ENCODE results near the gene DUSP28.

The DUSP28 gene

GRCh38 chr2:240573516-240574385, 13.6 kb downstream of the DUSP28 start:
- no peak for DNase-seq

- DNase-seq = no peak
Measured at GRCh38 chr2:240574386-240575100, 14.4 kb downstream of the DUSP28 start.

- DNase-seq = no peak
Measured at GRCh38 chr2:240575101-240575965, 15.2 kb downstream of the DUSP28 start.

- DNase-seq = no peak
Measured at GRCh38 chr2:240576036-240576435, 15.9 kb downstream of the DUSP28 start.

DNA sequence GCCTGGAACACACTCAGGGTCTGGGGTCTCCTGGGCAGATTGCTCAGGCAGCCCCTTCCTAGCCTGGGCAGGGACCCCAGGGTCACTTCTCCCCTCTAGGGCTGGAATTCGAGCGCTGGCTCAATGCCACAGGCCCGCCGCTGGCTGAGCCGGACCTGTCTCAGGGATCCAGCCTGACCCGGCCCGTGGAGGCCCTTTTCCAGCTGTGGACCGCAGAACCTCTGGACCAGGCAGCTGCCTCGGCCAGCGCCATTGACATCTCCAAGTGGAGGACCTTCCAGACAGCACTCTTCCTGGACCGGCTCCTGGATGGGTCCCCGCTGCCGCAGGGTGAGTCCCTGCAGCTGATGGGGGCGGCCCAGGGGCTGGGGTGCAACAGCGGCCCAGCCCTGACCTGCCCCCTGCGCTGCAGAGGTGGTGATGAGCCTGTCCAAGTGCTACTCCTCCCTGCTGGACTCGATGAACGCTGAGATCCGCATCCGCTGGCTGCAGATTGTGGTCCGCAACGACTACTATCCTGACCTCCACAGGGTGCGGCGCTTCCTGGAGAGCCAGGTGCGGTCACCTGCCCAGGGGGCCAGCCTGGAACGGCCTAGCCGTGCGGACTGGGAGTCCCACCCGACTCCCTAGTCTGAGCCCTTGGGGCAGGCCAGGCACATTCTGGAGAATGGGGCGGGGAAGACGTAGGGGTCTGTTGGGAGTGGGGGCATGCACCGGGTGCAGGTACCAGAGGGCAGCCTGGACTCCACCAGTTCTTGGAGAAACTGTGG, 16.5 kb downstream of the DUSP28 start:
- no peak for DNase-seq

- DNase-seq = no peak
Measured at GRCh38 chr2:240577281-240578109, 17.3 kb downstream of the DUSP28 start.

GRCh38 chr2:240578110-240578450, 17.9 kb downstream of the DUSP28 start:
- no peak for DNase-seq

GRCh38 chr2:240578488-240578887, 18.3 kb downstream of the DUSP28 start:
- no peak for DNase-seq

DNA sequence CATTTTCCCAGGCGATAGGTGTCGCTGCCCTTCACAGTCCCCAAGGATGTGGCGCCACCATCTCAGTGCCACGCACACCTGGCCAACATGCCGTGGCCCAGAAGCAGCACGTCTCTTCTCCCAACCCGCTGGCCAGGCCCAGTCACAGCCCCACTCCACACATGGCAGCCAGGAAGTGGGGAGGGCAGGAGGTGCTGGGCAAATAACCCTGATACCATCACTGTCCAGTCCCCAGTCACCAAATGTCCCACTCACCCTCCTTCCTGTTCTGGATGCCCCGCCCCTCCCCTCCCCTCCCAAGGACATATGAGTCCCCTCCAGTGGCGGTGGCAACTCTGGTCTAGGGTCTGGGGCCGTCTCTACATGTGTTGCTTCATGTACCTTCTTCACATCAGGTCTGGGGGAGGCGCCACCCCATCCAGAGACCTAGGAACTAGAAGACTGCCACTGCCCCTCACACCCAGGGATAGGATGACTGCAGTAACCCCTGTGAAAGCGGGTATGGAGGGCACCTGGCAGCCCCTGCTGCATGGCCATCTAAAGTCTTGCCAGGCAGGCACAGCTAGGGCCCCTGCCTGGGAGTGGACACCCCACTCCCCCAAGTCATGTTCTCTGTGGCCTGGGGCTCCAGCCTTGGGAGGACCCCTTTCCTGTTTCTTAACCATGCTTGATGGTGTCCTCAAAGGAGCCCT, 19.1 kb downstream of the DUSP28 start:
- DNase-seq = no peak

GRCh38 chr2:240579771-240580614, 19.8 kb downstream of the DUSP28 start:
- DNase-seq = no peak

- no peak for DNase-seq
Measured at GRCh38 chr2:240581811-240582210, 21.7 kb downstream of the DUSP28 start.

DNA sequence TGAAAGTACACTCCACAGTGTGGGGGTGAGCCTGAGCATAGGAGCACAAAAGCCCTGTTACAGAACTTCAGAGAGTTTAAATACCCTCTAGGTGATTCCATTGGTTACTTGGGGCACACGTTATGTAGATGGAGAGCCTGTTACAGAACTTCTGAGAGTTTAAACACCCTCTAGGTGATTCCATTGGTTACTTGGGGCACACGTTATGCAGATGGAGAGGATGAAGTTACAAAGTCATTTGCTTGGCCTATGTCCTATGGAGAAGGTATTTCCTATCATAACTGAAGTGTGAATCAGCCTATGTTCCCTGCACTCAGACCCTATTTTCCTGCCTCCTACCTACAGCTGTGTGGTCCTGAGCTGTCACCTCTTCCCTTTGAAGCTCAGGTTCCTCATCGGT, 22.6 kb downstream of the DUSP28 start:
- no peak for DNase-seq

- no peak for DNase-seq
Measured at GRCh38 chr2:240583774-240584173, 23.6 kb downstream of the DUSP28 start.

GRCh38 chr2:240584486-240585031, 24.4 kb downstream of the DUSP28 start:
- no peak for DNase-seq

DNA sequence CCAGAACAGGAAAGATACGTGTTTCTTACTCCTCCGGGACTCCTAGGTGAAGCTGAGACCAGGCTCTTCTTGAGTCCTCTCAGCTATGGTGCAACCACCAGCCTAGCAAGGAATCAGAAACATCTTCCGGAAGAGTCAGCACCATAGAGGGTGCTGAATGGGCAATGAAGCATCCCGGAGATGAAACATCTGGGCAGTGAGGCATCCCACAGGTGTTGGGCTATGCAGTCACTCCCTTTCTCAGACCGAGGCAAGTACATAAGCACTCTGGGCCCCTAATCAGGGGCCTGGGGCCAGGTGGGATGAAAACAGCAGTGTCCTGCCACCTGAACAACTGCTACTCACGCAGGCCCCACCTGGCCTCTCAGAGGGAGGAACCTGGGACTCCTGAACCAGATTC, 24.9 kb downstream of the DUSP28 start:
- DNase-seq = no peak

DNA sequence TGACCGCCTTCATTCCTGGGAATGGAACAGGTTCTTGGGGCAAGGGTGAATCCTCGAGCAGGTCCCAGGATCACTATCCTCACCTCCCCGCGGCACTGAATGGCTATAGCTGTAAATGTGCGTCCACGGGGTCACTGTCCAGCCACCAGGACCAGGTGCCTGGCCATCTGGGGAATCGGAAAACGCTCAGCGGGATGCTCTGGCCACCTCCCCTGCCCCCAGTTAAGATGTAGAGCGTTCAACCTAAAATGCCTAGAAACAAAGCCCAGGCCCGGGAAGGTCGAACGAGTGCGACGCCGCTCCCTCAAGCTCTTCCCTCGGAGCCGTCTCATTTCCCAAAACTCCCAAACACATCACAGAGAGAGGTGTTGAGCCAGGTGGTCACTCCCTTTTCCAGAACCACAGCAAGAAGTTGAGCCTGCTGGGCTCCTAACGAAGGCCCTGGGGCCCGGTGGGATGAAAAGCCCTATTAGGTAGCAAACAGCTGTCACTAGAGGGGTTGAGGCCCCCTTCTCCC, 25.6 kb downstream of the DUSP28 start:
- no peak for DNase-seq

GRCh38 chr2:240586198-240586918, 26.2 kb downstream of the DUSP28 start, which contains the start of gene CAPN10:
Gene CAPN10, plus strand, starts transcription at chr2:240586734. Its CDS starts 178 bp downstream, at chr2:240586912.
- peak; percentile 94 for DNase-seq

Data from NCI-H774 (cell line).